A549 (cell line): ENCODE data around the gene SRSF5. TPM values are rescaled to one million over a fixed set of nuclear protein-coding genes. Genes with fewer than 3 reads are reported as not detected.

Source experiments
- ATAC-seq, 2 experiments: fragments of 200-7000 bp in 1 of 2; fragments of >200 bp in 1 of 2; cut with Nextera tagmentation in 1 of 2; cut with Tn5 transposase in 1 of 2; 3 replicates each; pipeline versions ENCODE4 v1.8.0 to v1.9.1; 2018 to 2020; ENCODE audit warnings: mild to moderate bottlenecking in 1 of 2, moderate library complexity in 1 of 2
- CTCF ChIA-PET: fragments of 300-600 bp; sonication (Branson Sonifier 250); formaldehyde crosslinking; extraction: SDS; loops from one replicate; lab custom pipeline; 2021; ENCODE audit warnings: antibody characterized with exemption, inconsistent platforms; lab: Yijun Ruan, JAX
- POLR2A ChIA-PET: fragments of 350-600 bp; formaldehyde crosslinking; extraction: SDS; loops from one replicate; lab custom pipeline; 2021; ENCODE audit warnings: antibody characterized with exemption, inconsistent platforms; lab: Yijun Ruan, JAX
- DNase-seq, 2 experiments: peaks; one replicate each; pipeline versions ENCODE4 v3.0.0 to v3.0.0-alpha.2; 2011 to 2016; ENCODE audit warnings: low read depth in 1 of 2, low spot score in 1 of 2
- FAIRE-seq: peaks from 2 replicates; lab custom pipeline; 2011; peaks lifted over from hg19 to GRCh38; lab: Jason Lieb, UNC
- H3K27ac ChIP-seq, 2 experiments: fragments of >200 bp; sonication (Bioruptor Twin); formaldehyde crosslinking; 3 replicates each; pipeline ENCODE4 v1.5.1; 2016 to 2017
- H3K4me1 ChIP-seq: fragments of >200 bp; sonication (Bioruptor Twin); formaldehyde crosslinking; 3 replicates; pipeline ENCODE4 v1.6.1; 2016
- H3K4me2 ChIP-seq: fragments of >200 bp; sonication (Bioruptor Twin); formaldehyde crosslinking; 3 replicates; pipeline ENCODE4 v1.6.1; 2016
- H3K4me3 ChIP-seq: fragments of >200 bp; sonication (Bioruptor Twin); formaldehyde crosslinking; 3 replicates; pipeline ENCODE4 v1.5.1; 2016
- H3K9me3 ChIP-seq: fragments of >200 bp; sonication (Bioruptor Twin); formaldehyde crosslinking; 3 replicates; pipeline ENCODE4 v1.6.1; 2016
- BHLHE40 ChIP-seq: IDR thresholded peaks from 2 replicates; pipeline ENCODE4 v1.6.1; 2012; ENCODE audit warnings: low read depth, low read length, inconsistent platforms
- CBX2 ChIP-seq: fragments of 200-600 bp; sonication (generic); IDR thresholded peaks from 2 replicates; pipeline ENCODE4 v1.6.1; 2016; ENCODE audit warnings: low read depth, mild to moderate bottlenecking, borderline replicate concordance
- CHD2 ChIP-seq: fragments of 150-350 bp; IDR thresholded peaks from 2 replicates; pipeline ENCODE4 v1.6.1; 2014; ENCODE audit warnings: low read length; ENCODE audit not compliant: partially characterized antibody
- EHF ChIP-seq: fragments of 250-450 bp; sonication (Bioruptor Pico); IDR thresholded peaks from 2 replicates; pipeline ENCODE4 v1.5.0; 2020; ENCODE audit warnings: mild to moderate bottlenecking
- EP300 ChIP-seq, 2 experiments: fragments of >200 bp; sonication (Bioruptor Twin); formaldehyde crosslinking; IDR thresholded peaks; 2 replicates in 1 of 2; 3 replicates in 1 of 2; pipeline ENCODE4 v1.6.1; 2016 to 2017
- FOSB ChIP-seq: fragments of 250-450 bp; sonication (Bioruptor Pico); IDR thresholded peaks from 2 replicates; pipeline ENCODE4 v1.5.0; 2020; ENCODE audit warnings: mild to moderate bottlenecking, moderate library complexity
- FOSL2 ChIP-seq, 2 experiments: fragments of 450-650 bp in 1 of 2; fragments of >200 bp in 1 of 2; sonication (Bioruptor Twin) in 1 of 2; formaldehyde crosslinking; IDR thresholded peaks; 2 replicates each; pipeline versions ENCODE4 v1.5.0 to v1.6.1; 2016 to 2020; ENCODE audit warnings: mild to moderate bottlenecking in 1 of 2, moderate library complexity in 1 of 2
- FOXS1 ChIP-seq: fragments of 250-450 bp; sonication (Bioruptor Pico); IDR thresholded peaks from 2 replicates; pipeline ENCODE4 v1.5.0; 2020; ENCODE audit warnings: mild to moderate bottlenecking, moderate library complexity
- HES2 ChIP-seq: fragments of >200 bp; sonication (Bioruptor Twin); formaldehyde crosslinking; IDR thresholded peaks from 2 replicates; pipeline ENCODE4 v1.6.1; 2016
- HMGXB4 ChIP-seq: fragments of 250-450 bp; sonication (Bioruptor Pico); IDR thresholded peaks from 2 replicates; pipeline ENCODE4 v1.5.0; 2021; ENCODE audit warnings: mild to moderate bottlenecking, moderate library complexity, borderline replicate concordance
- HOXB5 ChIP-seq: fragments of 250-450 bp; sonication (Bioruptor Pico); IDR thresholded peaks from 2 replicates; pipeline ENCODE4 v1.5.0; 2020; ENCODE audit warnings: mild to moderate bottlenecking, moderate library complexity
- JUN ChIP-seq, 2 experiments: fragments of >200 bp; sonication (Bioruptor Twin); formaldehyde crosslinking; IDR thresholded peaks; 2 replicates in 1 of 2; 3 replicates in 1 of 2; pipeline ENCODE4 v1.6.1; 2016 to 2017
- KDM1A ChIP-seq: fragments of 200-600 bp; sonication (generic); IDR thresholded peaks from 2 replicates; pipeline ENCODE4 v1.6.1; 2016; ENCODE audit warnings: low read depth, mild to moderate bottlenecking
- MAFK ChIP-seq: fragments of 450-650 bp; IDR thresholded peaks from 2 replicates; pipeline ENCODE4 v1.6.1; 2014; ENCODE audit not compliant: partially characterized antibody
- MAZ ChIP-seq: fragments of 150-350 bp; IDR thresholded peaks from 2 replicates; pipeline ENCODE4 v1.6.1; 2014; ENCODE audit warnings: antibody characterized with exemption, low read depth, low read length, borderline replicate concordance
- MYC ChIP-seq: IDR thresholded peaks from 2 replicates; pipeline ENCODE4 v1.6.1; 2012; ENCODE audit warnings: mild to moderate bottlenecking, inconsistent platforms, low read length, improper control_type of control experiment, borderline replicate concordance
- NFE2L2 ChIP-seq: fragments of 150-350 bp; conservative IDR thresholded peaks from 2 replicates; pipeline ENCODE4 v1.6.1; 2014; ENCODE audit warnings: low read length
- NPAS2 ChIP-seq: fragments of 250-450 bp; sonication (Bioruptor Pico); IDR thresholded peaks from 2 replicates; pipeline ENCODE4 v1.8.0; 2022; ENCODE audit warnings: mild to moderate bottlenecking, moderate library complexity, borderline replicate concordance
- RARB ChIP-seq: fragments of 250-450 bp; sonication (Bioruptor Pico); IDR thresholded peaks from 2 replicates; pipeline ENCODE4 v1.8.0; 2021; ENCODE audit warnings: mild to moderate bottlenecking, moderate library complexity
- RCOR1 ChIP-seq: fragments of 150-350 bp; IDR thresholded peaks from 2 replicates; pipeline ENCODE4 v1.6.1; 2014; ENCODE audit warnings: antibody characterized with exemption, low read length, low read depth
- REST ChIP-seq: fragments of 200-600 bp; sonication (generic); IDR thresholded peaks from 2 replicates; pipeline ENCODE4 v1.6.1; 2016; ENCODE audit warnings: antibody characterized with exemption, mild to moderate bottlenecking, moderate library complexity
- RFX5 ChIP-seq: fragments of 450-650 bp; IDR thresholded peaks from 2 replicates; pipeline ENCODE4 v1.7.1; 2014; ENCODE audit warnings: antibody characterized with exemption, mild to moderate bottlenecking, moderate library complexity
- TP53 ChIP-seq: fragments of 250-450 bp; sonication (Bioruptor Pico); IDR thresholded peaks from 2 replicates; pipeline ENCODE4 v1.5.0; 2021; ENCODE audit warnings: mild to moderate bottlenecking, moderate library complexity
- ZFP36 ChIP-seq: fragments of 450-650 bp; IDR thresholded peaks from 2 replicates; pipeline ENCODE4 v1.6.1; 2014; ENCODE audit warnings: borderline replicate concordance; ENCODE audit not compliant: partially characterized antibody
- WGBS: methylation state at CpG from one replicate; pipeline ENCODE4 v1.1.6; 2017; ENCODE audit errors: missing lambda C conversion rate; 5-methylcytosine and 5-hydroxymethylcytosine counted together
- polyA plus RNA-seq, 4 experiments: library from polyadenylated mRNA; depleted of rRNA in 3 of 4; stranded (reverse); fragments of >200 nt; fragmentation: RNase III in 1 of 4; extraction: RNeasy Plus Mini Kit Qiagen cat#74134 plus additional on column Dnase treatment in 1 of 4; gene quantifications; 2 replicates in 3 of 4; 3 replicates in 1 of 4; pipeline ENCODE4 v1.2.3, GENCODE V29; 2011 to 2017
- TF ChIP-seq, protein P1 (sequence below): fragments of >200 bp; sonication (Bioruptor Twin); formaldehyde crosslinking; IDR thresholded peaks from 3 replicates; pipeline ENCODE4 v1.6.1; 2016

The SRSF5 gene
- polyA plus RNA-seq, 2 of the 4 experiments (the other 2 are of a cell fraction), result 285 to 355 TPM

GRCh38 chr14:69792887-69793421 is 26.0 kb downstream of the SRSF5 start:
- TF ChIP-seq BHLHE40, result no peak
- TF ChIP-seq MAFK, result no peak
- no peak for TF ChIP-seq HOXB5
- no peak for TF ChIP-seq CHD2
- no peak for TF ChIP-seq RARB (CRISPR knock-in tag)
- FAIRE-seq, result no peak
- Histone ChIP-seq H3K4me3 (no peak overlapping the region), H3K4me2 (no peak overlapping the region), H3K27ac (no peak overlapping the region), H3K9me3 (no peaks in the 10 kb centered on the region), H3K4me1 (no peaks in the 10 kb centered on the region)
- 83% methylated on average over 7 of the region's 7 CpGs for WGBS
- DNase-seq, result no peak
- ChIA-PET CTCF (interaction anchor here (0.9 kb wide), 2 partner anchors 66 to 298 kb away, joined by 3 read pairs; no protein-coding TSS in a partner anchor), POLR2A (no interaction called here)
- no peak for ATAC-seq

DNA sequence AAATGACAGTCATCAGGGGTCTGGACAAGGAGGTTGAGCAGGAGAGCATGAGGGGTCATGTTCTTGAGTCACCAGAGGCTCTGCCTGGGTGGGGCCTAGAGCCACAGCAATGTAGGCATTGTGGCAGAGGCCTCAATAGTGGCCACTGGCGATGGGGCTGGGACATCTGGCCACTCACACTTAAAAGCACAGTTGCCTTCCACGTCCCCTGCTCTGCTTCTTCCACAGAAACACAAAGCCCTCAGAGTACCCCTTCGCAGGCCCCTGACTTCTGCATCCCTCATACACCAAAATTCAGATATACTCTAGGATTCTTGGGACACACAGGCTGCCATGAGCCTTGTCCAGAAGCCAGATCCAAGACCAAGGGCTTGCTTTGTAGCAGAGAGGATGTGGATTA is 27.8 kb downstream of the SRSF5 start:
- Histone ChIP-seq H3K9me3 (no peaks in the 10 kb centered on the region), H3K4me1 (no peaks in the 10 kb centered on the region), H3K4me3 (no peak overlapping the region), H3K27ac (no peak overlapping the region), H3K4me2 (no peak overlapping the region)
- TF ChIP-seq ZFP36, result no peak
- TF ChIP-seq RCOR1, result no peak
- TF ChIP-seq HES2, result no peak
- TF ChIP-seq FOSB (CRISPR knock-in tag), result no peak
- no peak for TF ChIP-seq KDM1A
- no peak for TF ChIP-seq FOXS1 (CRISPR knock-in tag)
- no peak for TF ChIP-seq NFE2L2
- TF ChIP-seq HMGXB4 (CRISPR knock-in tag), result no peak
- TF ChIP-seq MYC, result no peak
- TF ChIP-seq EP300 (IDR thresholded peaks at IDR 0.05), result no peak
- no peak for TF ChIP-seq CBX2
- no peak for TF ChIP-seq NPAS2
- TF ChIP-seq EHF (CRISPR knock-in tag), result no peak
- no peak for TF ChIP-seq TP53 (CRISPR knock-in tag)
- TF ChIP-seq RFX5, result no peak
- TF ChIP-seq REST, result no peak
- no peak for TF ChIP-seq FOSL2 (IDR thresholded peaks at IDR 0.05)
- no peak for TF ChIP-seq FOSL2 (CRISPR knock-in tag; IDR thresholded peaks at IDR 0.05)
- TF ChIP-seq JUN (IDR thresholded peaks at IDR 0.05), result no peak
- TF ChIP-seq, protein P1, sequence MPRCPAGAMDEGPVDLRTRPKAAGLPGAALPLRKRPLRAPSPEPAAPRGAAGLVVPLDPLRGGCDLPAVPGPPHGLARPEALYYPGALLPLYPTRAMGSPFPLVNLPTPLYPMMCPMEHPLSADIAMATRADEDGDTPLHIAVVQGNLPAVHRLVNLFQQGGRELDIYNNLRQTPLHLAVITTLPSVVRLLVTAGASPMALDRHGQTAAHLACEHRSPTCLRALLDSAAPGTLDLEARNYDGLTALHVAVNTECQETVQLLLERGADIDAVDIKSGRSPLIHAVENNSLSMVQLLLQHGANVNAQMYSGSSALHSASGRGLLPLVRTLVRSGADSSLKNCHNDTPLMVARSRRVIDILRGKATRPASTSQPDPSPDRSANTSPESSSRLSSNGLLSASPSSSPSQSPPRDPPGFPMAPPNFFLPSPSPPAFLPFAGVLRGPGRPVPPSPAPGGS, result no peak
- no peak for TF ChIP-seq MAZ
- POLR2A ChIA-PET, result no interaction called here
- no peak for ATAC-seq
- no peak for DNase-seq
- CTCF ChIA-PET, result interaction anchor here (1.0 kb wide), 1 partner anchor 9 kb away, joined by 3 read pairs; no protein-coding TSS in a partner anchor
- FAIRE-seq, result no peak
- 50% methylated on average over 3 of the region's 3 CpGs for WGBS
